Stimulated activated CD8-positive, alpha-beta memory T cell treated with anti-CD3 and anti-CD28 coated beads, Interleukin-7, amount 100 ng/mL, for 4 hours (primary cell): ENCODE measurements around the gene SPOCD1.
"Not testable (repeated sequence)": the region's sequence is repeated elsewhere in the genome, so short reads cannot be mapped to it uniquely, and the experiment has no call there.

Source experiments
- DNase-seq, 2 donors: peaks; one replicate each; pipeline ENCODE4 v3.0.0-alpha.2; 2020; ENCODE audit warnings: low read depth in 2 of 2

Gene SPOCD1

GRCh38 chr1:31830065-31830464 is 14.2 kb upstream of the SPOCD1 start:
- no peak for DNase-seq

- no peak for DNase-seq
Observed at GRCh38 chr1:31828926-31829690, 13.3 kb upstream of the SPOCD1 start.

- no peak for DNase-seq
Observed at GRCh38 chr1:31828341-31828740, 12.5 kb upstream of the SPOCD1 start.

GRCh38 chr1:31823780-31824179 is 8.0 kb upstream of the SPOCD1 start:
- DNase-seq, result no peak

GRCh38 chr1:31822766-31823165 is 6.9 kb upstream of the SPOCD1 start:
- DNase-seq, result no peak

GRCh38 chr1:31820196-31820595 is 4.4 kb upstream of the SPOCD1 start:
- DNase-seq, result not testable (repeated sequence)

GRCh38 chr1:31818206-31818605 is 2.4 kb upstream of the SPOCD1 start:
- DNase-seq, result no peak

- not testable (repeated sequence) for DNase-seq
Observed at GRCh38 chr1:31816947-31817346, 1.1 kb upstream of the SPOCD1 start.

GRCh38 chr1:31816501-31816900 is 679 bp upstream of the SPOCD1 start:
- DNase-seq, result not testable (repeated sequence)

- no peak for DNase-seq
Observed at GRCh38 chr1:31815307-31815645, 546 bp downstream of the SPOCD1 start.

- no peak for DNase-seq
Observed at GRCh38 chr1:31814631-31815306, 1.1 kb downstream of the SPOCD1 start.

GRCh38 chr1:31814041-31814511 is 1.7 kb downstream of the SPOCD1 start:
- DNase-seq, result no peak

GRCh38 chr1:31812158-31812829 is 3.5 kb downstream of the SPOCD1 start:
- DNase-seq, result no peak

- DNase-seq, result no peak
Observed at GRCh38 chr1:31811605-31812004, 4.2 kb downstream of the SPOCD1 start.

GRCh38 chr1:31809698-31810097 is 6.1 kb downstream of the SPOCD1 start:
- no peak for DNase-seq

GRCh38 chr1:31807273-31808048 is 8.4 kb downstream of the SPOCD1 start:
- DNase-seq, result no peak

- DNase-seq, result no peak
Observed at GRCh38 chr1:31805318-31805717, 10.5 kb downstream of the SPOCD1 start.

- DNase-seq, result no peak
Observed at GRCh38 chr1:31804098-31804497, 11.7 kb downstream of the SPOCD1 start.

GRCh38 chr1:31803610-31804009 is 12.2 kb downstream of the SPOCD1 start:
- no peak for DNase-seq

GRCh38 chr1:31802190-31803150 is 13.4 kb downstream of the SPOCD1 start:
- DNase-seq, result no peak

GRCh38 chr1:31801458-31801857 is 14.4 kb downstream of the SPOCD1 start:
- DNase-seq, result no peak
